ENCODE results near the gene GHR. TPM values are rescaled to one million over a fixed set of nuclear protein-coding genes. Genes with fewer than 3 reads are reported as not detected.

GHR gene
- total and polyA plus RNA-seq, 7 donors, result 0.46 to 22.8 (median 9.1) TPM

DNA sequence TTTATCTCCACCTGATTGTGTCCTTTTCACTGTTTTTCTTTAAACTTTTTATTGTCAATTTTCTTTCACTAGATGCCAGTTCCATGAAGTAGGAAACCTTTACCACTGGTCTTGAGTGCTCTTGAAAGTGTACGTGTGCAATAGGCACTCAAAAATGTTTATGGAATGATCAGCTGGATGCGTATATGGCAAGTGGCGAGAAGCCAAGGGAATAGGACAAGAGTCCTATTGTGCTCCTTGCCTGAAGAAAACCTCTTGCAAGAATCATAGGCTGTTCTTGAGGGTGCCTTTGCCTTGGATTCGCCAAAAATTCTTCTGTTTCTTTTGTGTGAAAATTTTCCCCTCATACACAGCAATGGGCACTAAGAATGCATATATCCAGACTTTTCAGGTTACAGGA, 97.7 kb downstream of the GHR start:
- Histone ChIP-seq H3K4me3 (no peak overlapping the region), H3K9me3 (no peaks in the 10 kb centered on the region), H3K4me1 (peaks cover 0 to 51% (median 33%) of the 10 kb centered on the region in 4 donors), H3K36me3 (no peaks in the 10 kb centered on the region), H3K27ac (no peak overlapping the region), H3K27me3 (no peaks in the 10 kb centered on the region)
- TF ChIP-seq, protein P1, sequence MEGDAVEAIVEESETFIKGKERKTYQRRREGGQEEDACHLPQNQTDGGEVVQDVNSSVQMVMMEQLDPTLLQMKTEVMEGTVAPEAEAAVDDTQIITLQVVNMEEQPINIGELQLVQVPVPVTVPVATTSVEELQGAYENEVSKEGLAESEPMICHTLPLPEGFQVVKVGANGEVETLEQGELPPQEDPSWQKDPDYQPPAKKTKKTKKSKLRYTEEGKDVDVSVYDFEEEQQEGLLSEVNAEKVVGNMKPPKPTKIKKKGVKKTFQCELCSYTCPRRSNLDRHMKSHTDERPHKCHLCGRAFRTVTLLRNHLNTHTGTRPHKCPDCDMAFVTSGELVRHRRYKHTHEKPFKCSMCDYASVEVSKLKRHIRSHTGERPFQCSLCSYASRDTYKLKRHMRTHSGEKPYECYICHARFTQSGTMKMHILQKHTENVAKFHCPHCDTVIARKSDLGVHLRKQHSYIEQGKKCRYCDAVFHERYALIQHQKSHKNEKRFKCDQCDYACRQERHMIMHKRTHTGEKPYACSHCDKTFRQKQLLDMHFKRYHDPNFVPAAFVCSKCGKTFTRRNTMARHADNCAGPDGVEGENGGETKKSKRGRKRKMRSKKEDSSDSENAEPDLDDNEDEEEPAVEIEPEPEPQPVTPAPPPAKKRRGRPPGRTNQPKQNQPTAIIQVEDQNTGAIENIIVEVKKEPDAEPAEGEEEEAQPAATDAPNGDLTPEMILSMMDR (IDR thresholded peaks at IDR 0.05), result no peak
- no peak for TF ChIP-seq POLR2AphosphoS5 (IDR thresholded peaks at IDR 0.05)
- TF ChIP-seq POLR2A (IDR thresholded peaks at IDR 0.05), result no peak
- TF ChIP-seq EP300 (IDR thresholded peaks at IDR 0.05), result no peak
- DNase-seq, result no peak
- intact Hi-C loops (cut with DNase I), result no loop called here
- 20 to 66% methylated on average over 4 of the region's 4 CpGs for WGBS, 2 donors

GRCh38 chr5:42521406-42521805, 98.2 kb downstream of the GHR start:
- no peak for TF ChIP-seq POLR2AphosphoS5 (IDR thresholded peaks at IDR 0.05)
- TF ChIP-seq POLR2A (IDR thresholded peaks at IDR 0.05), result no peak
- TF ChIP-seq EP300 (IDR thresholded peaks at IDR 0.05), result no peak
- TF ChIP-seq, protein P1 (IDR thresholded peaks at IDR 0.05), result no peak
- WGBS, 2 donors, result 59 to 66% methylated on average over 2 of the region's 2 CpGs
- H3K4me1 ChIP-seq, result peaks cover 0 to 47% (median 29%) of the 10 kb centered on the region in 4 donors
- no peak for DNase-seq
- no peak overlapping the region for H3K27ac ChIP-seq
- no peaks in the 10 kb centered on the region for H3K36me3 ChIP-seq
- H3K27me3 ChIP-seq, result no peaks in the 10 kb centered on the region
- H3K4me3 ChIP-seq, result no peak overlapping the region
- intact Hi-C loops (cut with DNase I), result no loop called here
- H3K9me3 ChIP-seq, result no peaks in the 10 kb centered on the region

- H3K4me3 ChIP-seq, result no peak overlapping the region
- peaks cover 0 to 1% (median 0%) of the 10 kb centered on the region in 4 donors for H3K9me3 ChIP-seq
- WGBS, 2 donors, result 34 to 77% methylated on average over 1 of the region's 1 CpG
- intact Hi-C loops (cut with DNase I), result no loop called here
- H3K36me3 ChIP-seq, result no peaks in the 10 kb centered on the region
- H3K27me3 ChIP-seq, result no peaks in the 10 kb centered on the region
- TF ChIP-seq EP300 (IDR thresholded peaks at IDR 0.05) (no peak), POLR2AphosphoS5 (IDR thresholded peaks at IDR 0.05) (peak in 3 of 4 donors; percentile 13 to 42 (median 25))
- no peak for DNase-seq
- peaks cover 0 to 33% (median 16%) of the 10 kb centered on the region in 4 donors for H3K4me1 ChIP-seq
- H3K27ac ChIP-seq, result no peak overlapping the region
These were observed 99.5 kb downstream of the GHR start for GRCh38 chr5:42522783-42523182.

DNA sequence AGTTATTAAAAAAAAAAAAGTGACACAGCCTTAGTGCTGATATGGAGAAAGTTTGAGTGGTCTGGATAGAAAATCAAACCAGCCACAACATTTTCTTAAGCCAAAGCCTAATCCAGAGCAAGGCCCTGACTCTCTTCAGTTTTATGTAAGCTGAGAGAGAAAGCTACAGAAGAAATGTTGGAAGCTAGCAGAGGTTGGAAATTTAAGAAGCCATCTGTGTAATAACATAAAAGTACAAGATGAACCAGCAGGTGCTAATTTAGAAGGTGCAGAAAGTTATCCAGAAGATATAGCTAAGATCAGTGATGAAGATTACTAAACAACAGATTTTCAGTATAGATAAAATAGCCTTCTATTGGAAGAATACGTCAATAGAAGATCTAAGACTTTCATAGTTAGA, 102.9 kb downstream of the GHR start:
- TF ChIP-seq EP300 (IDR thresholded peaks at IDR 0.05) (no peak), POLR2A (IDR thresholded peaks at IDR 0.05) (no peak), POLR2AphosphoS5 (IDR thresholded peaks at IDR 0.05) (no peak)
- TF ChIP-seq, protein P1 (IDR thresholded peaks at IDR 0.05), result no peak
- DNase-seq, result no peak
- Histone ChIP-seq H3K4me1 (no peaks in the 10 kb centered on the region), H3K27ac (no peak overlapping the region), H3K4me3 (no peak overlapping the region), H3K36me3 (no peaks in the 10 kb centered on the region), H3K27me3 (no peaks in the 10 kb centered on the region), H3K9me3 (peaks cover 0 to 5% (median 0%) of the 10 kb centered on the region in 4 donors)
- intact Hi-C loops (cut with DNase I), result no loop called here
- WGBS, 2 donors, result 90 to 91% methylated on average over 1 of the region's 1 CpG

DNA sequence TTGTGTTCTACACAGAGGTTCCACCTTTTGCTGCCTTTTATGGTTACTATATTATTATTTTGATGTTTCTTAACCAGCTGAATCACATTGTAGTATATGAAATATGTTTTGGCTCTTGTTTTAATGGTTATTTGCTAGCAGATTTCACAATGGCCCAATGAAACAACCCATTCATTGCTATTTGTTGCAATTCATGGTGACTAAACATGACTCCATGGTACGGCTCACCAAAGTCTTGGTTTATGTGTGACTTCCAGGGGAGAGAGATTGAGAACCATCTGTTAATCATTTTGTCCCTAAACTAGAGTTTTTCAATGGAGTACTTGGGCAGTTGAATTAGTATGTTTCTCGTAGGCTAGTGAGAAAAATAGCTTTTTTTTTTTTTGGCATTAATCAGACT, 108.4 kb downstream of the GHR start:
- 83 to 88% methylated on average over 2 of the region's 2 CpGs for WGBS, 2 donors
- no peaks in the 10 kb centered on the region for H3K4me1 ChIP-seq
- peaks cover 0 to 5% (median 0%) of the 10 kb centered on the region in 4 donors for H3K9me3 ChIP-seq
- H3K4me3 ChIP-seq, result no peak overlapping the region
- DNase-seq, result no peak
- TF ChIP-seq, protein P1 (IDR thresholded peaks at IDR 0.05), result no peak
- TF ChIP-seq POLR2A (IDR thresholded peaks at IDR 0.05) (no peak), POLR2AphosphoS5 (IDR thresholded peaks at IDR 0.05) (peak in 1 of 4 donors; percentile 12), EP300 (IDR thresholded peaks at IDR 0.05) (no peak)
- intact Hi-C loops (cut with DNase I), result no loop called here
- no peak overlapping the region for H3K27ac ChIP-seq
- H3K27me3 ChIP-seq, result no peaks in the 10 kb centered on the region
- no peaks in the 10 kb centered on the region for H3K36me3 ChIP-seq
